ENCODE data around the gene RNF149.
"Not testable (repeated sequence)": the region's sequence is repeated elsewhere in the genome, so short reads cannot be mapped to it uniquely, and the experiment has no call there.

DNA sequence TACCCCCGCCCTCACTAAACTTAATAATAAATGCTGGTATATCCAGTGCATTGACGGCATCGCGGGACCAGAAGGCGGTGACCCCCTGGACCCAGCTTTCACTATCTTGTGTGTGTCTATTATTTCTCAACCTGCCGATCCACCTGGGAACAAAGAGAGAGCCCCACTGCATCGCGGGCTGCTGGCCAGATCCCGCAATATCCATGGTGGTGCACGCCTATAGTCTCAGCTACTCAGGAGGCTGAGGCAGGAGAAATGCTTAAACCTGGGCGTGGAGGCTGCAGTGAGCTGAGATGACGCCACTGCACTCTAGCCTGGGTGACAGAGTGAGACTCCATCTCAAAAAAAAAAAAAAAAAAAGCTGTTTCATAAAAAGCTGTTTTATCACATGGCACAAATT, 63.6 kb downstream of the RNF149 start:
- TF ChIP-seq, protein P1, sequence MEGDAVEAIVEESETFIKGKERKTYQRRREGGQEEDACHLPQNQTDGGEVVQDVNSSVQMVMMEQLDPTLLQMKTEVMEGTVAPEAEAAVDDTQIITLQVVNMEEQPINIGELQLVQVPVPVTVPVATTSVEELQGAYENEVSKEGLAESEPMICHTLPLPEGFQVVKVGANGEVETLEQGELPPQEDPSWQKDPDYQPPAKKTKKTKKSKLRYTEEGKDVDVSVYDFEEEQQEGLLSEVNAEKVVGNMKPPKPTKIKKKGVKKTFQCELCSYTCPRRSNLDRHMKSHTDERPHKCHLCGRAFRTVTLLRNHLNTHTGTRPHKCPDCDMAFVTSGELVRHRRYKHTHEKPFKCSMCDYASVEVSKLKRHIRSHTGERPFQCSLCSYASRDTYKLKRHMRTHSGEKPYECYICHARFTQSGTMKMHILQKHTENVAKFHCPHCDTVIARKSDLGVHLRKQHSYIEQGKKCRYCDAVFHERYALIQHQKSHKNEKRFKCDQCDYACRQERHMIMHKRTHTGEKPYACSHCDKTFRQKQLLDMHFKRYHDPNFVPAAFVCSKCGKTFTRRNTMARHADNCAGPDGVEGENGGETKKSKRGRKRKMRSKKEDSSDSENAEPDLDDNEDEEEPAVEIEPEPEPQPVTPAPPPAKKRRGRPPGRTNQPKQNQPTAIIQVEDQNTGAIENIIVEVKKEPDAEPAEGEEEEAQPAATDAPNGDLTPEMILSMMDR (IDR thresholded peaks at IDR 0.05) = not testable (repeated sequence)
- not testable (repeated sequence) for TF ChIP-seq POLR2A (IDR thresholded peaks at IDR 0.05)
